Type B pancreatic cell (in vitro differentiated cells): ENCODE data around the gene TLE1. TPM values are rescaled to one million over a fixed set of nuclear protein-coding genes. Genes with fewer than 3 reads are reported as not detected.
A peak's percentile ranks its signal among the peaks of the same experiment; 100 is the strongest.

Experiments
- DNase-seq: peaks from one replicate; pipeline ENCODE4 v3.0.0; 2021; ENCODE audit warnings: mixed read lengths; ENCODE audit not compliant: unreplicated experiment; ENCODE audit errors: extremely low spot score
- H3K27ac Mint-ChIP-seq: 2 replicates; pipeline ENCODE4 v1.8.0; 2021; ENCODE audit warnings: mild to moderate bottlenecking, mixed read lengths
- H3K27me3 Mint-ChIP-seq: 2 replicates; pipeline ENCODE4 v1.8.0; 2021; ENCODE audit warnings: mixed read lengths
- H3K36me3 Mint-ChIP-seq: 2 replicates; pipeline ENCODE4 v1.8.0; 2021; ENCODE audit warnings: mixed read lengths
- H3K4me1 Mint-ChIP-seq: one replicate; pipeline ENCODE4 v1.8.0; 2021; ENCODE audit warnings: mixed read lengths; ENCODE audit not compliant: unreplicated experiment
- H3K4me3 Mint-ChIP-seq: 2 replicates; pipeline ENCODE4 v1.8.0; 2021; ENCODE audit warnings: mild to moderate bottlenecking, mixed read lengths
- H3K9me3 Mint-ChIP-seq: 2 replicates; pipeline ENCODE4 v1.8.0; 2021; ENCODE audit warnings: mixed read lengths
- total RNA-seq: library from RNA; stranded (reverse); gene quantifications from 2 replicates; pipeline ENCODE4 v1.2.1, GENCODE V29; 2021; ENCODE audit warnings: low replicate concordance
- TF ChIP-seq, protein P1 (sequence below): fragments of 200-600 bp; sonication (generic); conservative IDR thresholded peaks from 2 replicates; pipeline ENCODE4 v1.5.0; 2021; ENCODE audit warnings: antibody characterized with exemption, mild to moderate bottlenecking

The TLE1 gene
- total RNA-seq, 1 donor from 2014 or later = 99.6 TPM

DNA sequence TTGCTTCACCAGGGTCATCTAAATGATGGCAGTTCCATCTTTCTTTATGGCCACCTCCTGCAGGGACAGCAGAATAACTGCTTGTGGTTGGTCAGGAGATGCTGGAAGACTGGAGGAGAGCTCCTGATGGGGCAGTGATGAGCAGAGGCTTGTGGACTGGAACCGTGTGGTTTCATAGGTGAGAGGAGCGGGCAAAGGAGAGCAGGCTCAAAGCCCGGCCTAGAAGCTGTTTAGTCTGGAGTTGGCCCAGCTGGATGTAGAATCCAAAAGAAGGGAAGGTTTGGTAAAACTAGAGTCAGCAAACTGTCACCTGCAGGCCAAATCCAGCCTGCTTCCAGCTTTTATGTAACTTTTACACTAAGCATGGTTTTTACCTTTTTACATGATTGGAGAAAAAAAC lies 32.9 kb upstream of the TLE1 start:
- no peak for DNase-seq
- H3K36me3 Mint-ChIP-seq = peaks cover 4% of the 10 kb centered on the region
- H3K27ac Mint-ChIP-seq = no peak overlapping the region
- no peaks in the 10 kb centered on the region for H3K27me3 Mint-ChIP-seq
- peaks cover 17% of the 10 kb centered on the region for H3K4me1 Mint-ChIP-seq
- H3K9me3 Mint-ChIP-seq = peaks cover 3% of the 10 kb centered on the region
- H3K4me3 Mint-ChIP-seq = no peak overlapping the region
- TF ChIP-seq, protein P1, sequence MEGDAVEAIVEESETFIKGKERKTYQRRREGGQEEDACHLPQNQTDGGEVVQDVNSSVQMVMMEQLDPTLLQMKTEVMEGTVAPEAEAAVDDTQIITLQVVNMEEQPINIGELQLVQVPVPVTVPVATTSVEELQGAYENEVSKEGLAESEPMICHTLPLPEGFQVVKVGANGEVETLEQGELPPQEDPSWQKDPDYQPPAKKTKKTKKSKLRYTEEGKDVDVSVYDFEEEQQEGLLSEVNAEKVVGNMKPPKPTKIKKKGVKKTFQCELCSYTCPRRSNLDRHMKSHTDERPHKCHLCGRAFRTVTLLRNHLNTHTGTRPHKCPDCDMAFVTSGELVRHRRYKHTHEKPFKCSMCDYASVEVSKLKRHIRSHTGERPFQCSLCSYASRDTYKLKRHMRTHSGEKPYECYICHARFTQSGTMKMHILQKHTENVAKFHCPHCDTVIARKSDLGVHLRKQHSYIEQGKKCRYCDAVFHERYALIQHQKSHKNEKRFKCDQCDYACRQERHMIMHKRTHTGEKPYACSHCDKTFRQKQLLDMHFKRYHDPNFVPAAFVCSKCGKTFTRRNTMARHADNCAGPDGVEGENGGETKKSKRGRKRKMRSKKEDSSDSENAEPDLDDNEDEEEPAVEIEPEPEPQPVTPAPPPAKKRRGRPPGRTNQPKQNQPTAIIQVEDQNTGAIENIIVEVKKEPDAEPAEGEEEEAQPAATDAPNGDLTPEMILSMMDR = no peak

DNA sequence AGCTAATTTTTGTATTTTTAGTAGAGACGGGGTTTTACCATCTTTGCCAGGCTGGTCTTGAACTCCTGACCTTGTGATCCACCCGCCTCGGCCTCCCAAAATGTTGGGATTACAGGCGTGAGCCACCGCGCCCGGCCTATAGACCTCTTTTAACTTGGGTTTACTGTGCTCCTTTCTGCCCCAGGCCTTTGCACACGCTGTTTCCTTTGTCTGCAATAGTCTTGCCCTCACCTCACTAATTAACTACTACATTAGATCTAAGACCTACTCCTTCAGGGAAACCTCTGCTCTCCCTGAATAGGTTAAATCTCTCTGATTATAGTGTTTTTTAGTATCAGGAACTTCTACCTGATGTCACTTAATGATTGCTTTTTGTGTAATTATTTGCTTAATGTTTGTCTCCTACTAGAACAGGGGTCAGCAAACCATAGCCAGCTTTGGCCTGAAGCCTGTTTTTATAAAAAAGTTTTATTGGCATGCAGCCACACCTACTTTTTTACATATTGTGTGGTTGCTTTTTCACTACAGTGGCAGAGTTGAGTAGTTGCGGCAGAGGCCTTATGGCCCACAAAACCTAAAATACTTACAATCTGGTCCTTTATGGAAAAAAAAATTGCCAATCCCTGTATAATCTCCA lies 31.2 kb upstream of the TLE1 start:
- H3K9me3 Mint-ChIP-seq = peaks cover 3% of the 10 kb centered on the region
- TF ChIP-seq, protein P1 = no peak
- no peak overlapping the region for H3K4me3 Mint-ChIP-seq
- H3K27ac Mint-ChIP-seq = peak overlapping the region; percentile 40
- H3K36me3 Mint-ChIP-seq = peaks cover 4% of the 10 kb centered on the region
- no peaks in the 10 kb centered on the region for H3K27me3 Mint-ChIP-seq
- H3K4me1 Mint-ChIP-seq = peaks cover 20% of the 10 kb centered on the region
- no peak for DNase-seq

DNA sequence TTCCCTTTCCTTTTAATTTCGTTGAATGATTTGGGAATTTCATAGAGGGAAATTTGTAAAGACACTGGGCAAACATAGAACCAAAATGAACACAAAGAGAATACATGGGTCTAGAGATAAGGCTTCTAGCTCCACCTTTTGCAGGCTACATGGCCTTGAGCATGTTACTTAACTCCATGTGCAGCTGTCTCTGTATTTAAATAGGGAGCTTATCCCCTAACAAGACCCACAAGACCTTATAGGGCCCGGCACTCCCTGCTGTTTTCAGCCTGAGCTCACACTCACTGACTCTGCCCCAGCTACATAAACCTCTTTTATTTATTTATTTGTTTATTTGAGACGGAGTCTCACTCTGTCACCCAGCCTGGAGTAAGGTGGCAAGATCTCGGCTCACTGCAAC lies 30.6 kb upstream of the TLE1 start:
- Mint-ChIP-seq H3K4me3 (no peak overlapping the region), H3K9me3 (peaks cover 3% of the 10 kb centered on the region), H3K27me3 (no peaks in the 10 kb centered on the region), H3K36me3 (peaks cover 4% of the 10 kb centered on the region), H3K4me1 (peaks cover 20% of the 10 kb centered on the region), H3K27ac (no peak overlapping the region)
- DNase-seq = no peak
- TF ChIP-seq, protein P1 = no peak

DNA sequence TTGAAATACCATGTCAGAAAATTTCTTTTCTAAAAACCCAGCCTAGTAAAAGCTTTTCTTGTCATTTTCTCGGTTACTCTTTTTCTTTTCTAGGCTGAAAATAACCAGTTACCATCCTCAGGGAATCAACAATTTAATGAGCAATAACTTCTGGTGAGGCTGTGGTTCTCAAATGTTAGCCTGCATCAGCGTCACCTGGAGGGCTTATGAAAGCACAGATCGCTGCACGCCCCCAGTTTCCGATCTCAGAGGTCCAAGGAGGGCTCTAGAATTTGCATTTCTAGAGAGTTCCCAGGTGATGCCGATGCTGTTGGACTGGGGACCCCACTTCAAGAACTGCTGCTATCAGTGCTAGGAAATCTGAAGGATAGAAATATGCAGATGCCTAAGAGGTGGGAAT lies 28.9 kb upstream of the TLE1 start:
- TF ChIP-seq, protein P1 = no peak
- Mint-ChIP-seq H3K27me3 (no peaks in the 10 kb centered on the region), H3K36me3 (peaks cover 4% of the 10 kb centered on the region), H3K9me3 (peaks cover 3% of the 10 kb centered on the region), H3K27ac (no peak overlapping the region), H3K4me3 (no peak overlapping the region), H3K4me1 (peaks cover 15% of the 10 kb centered on the region)
- no peak for DNase-seq

DNA sequence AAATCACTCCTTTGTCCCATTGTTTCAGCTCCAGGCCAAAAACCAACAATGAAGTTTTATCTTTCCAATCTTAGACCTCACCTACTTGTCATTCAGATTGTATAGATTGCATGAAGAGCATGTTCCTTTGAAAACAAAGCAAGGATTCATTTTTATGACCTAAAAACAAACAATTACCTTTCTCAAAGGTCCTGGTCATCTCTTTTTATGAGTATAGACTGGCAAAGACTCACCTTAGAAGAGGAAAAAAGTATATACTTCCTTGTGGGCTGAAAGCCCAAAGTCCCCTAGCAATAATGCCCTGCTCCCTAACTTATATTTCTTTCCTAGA lies 28.4 kb upstream of the TLE1 start:
- H3K27ac Mint-ChIP-seq = peak overlapping the region; percentile 1
- H3K4me1 Mint-ChIP-seq = peaks cover 15% of the 10 kb centered on the region
- TF ChIP-seq, protein P1 = no peak
- peaks cover 4% of the 10 kb centered on the region for H3K36me3 Mint-ChIP-seq
- DNase-seq = no peak
- no peak overlapping the region for H3K4me3 Mint-ChIP-seq
- no peaks in the 10 kb centered on the region for H3K27me3 Mint-ChIP-seq
- peaks cover 3% of the 10 kb centered on the region for H3K9me3 Mint-ChIP-seq
